ENCODE measurements around the gene ENOPH1. TPM values are rescaled to one million over a fixed set of nuclear protein-coding genes. Genes with fewer than 3 reads are reported as not detected.

The ENOPH1 gene
- total and polyA plus RNA-seq, 7 donors = 15.5 to 31.9 (median 21.8) TPM

- TF ChIP-seq CTCF (IDR thresholded peaks at IDR 0.05) (no peak), POLR2A (IDR thresholded peaks at IDR 0.05) (no peak), EP300 (IDR thresholded peaks at IDR 0.05) (no peak), POLR2AphosphoS5 (IDR thresholded peaks at IDR 0.05) (no peak)
- Histone ChIP-seq H3K4me3 (no peak overlapping the region), H3K9me3 (no peaks in the 10 kb centered on the region), H3K27me3 (no peaks in the 10 kb centered on the region), H3K4me1 (no peaks in the 10 kb centered on the region), H3K36me3 (no peaks in the 10 kb centered on the region), H3K27ac (no peak overlapping the region)
- WGBS, 2 donors = 74 to 86% methylated on average over 14 of the region's 14 CpGs
- intact Hi-C loops (cut with DNase I) = no loop called here
- no peak for DNase-seq
These were observed 54.8 kb downstream of the ENOPH1 start for GRCh38 chr4:82484996-82485783.

GRCh38 chr4:82489076-82489475, 58.7 kb downstream of the ENOPH1 start:
- TF ChIP-seq POLR2A (IDR thresholded peaks at IDR 0.05) = no peak
- TF ChIP-seq CTCF (IDR thresholded peaks at IDR 0.05) = no peak
- no peak for TF ChIP-seq EP300 (IDR thresholded peaks at IDR 0.05)
- no peak for TF ChIP-seq POLR2AphosphoS5 (IDR thresholded peaks at IDR 0.05)
- WGBS, 2 donors = 91 to 97% methylated on average over 1 of the region's 1 CpG
- H3K27ac ChIP-seq = no peak overlapping the region
- no peaks in the 10 kb centered on the region for H3K27me3 ChIP-seq
- H3K4me1 ChIP-seq = no peaks in the 10 kb centered on the region
- DNase-seq = no peak
- intact Hi-C loops (cut with DNase I) = no loop called here
- H3K4me3 ChIP-seq = no peak overlapping the region
- no peaks in the 10 kb centered on the region for H3K9me3 ChIP-seq
- H3K36me3 ChIP-seq = no peaks in the 10 kb centered on the region

GRCh38 chr4:82489987-82490386, 59.6 kb downstream of the ENOPH1 start:
- WGBS, 2 donors = 72 to 76% methylated on average over 8 of the region's 8 CpGs
- intact Hi-C loops (cut with DNase I) = no loop called here
- no peaks in the 10 kb centered on the region for H3K27me3 ChIP-seq

GRCh38 chr4:82491251-82491960, 61.0 kb downstream of the ENOPH1 start:
- no peak overlapping the region for H3K4me3 ChIP-seq
- WGBS, 2 donors = 22 to 69% methylated on average over 10 of the region's 10 CpGs
- no peaks in the 10 kb centered on the region for H3K4me1 ChIP-seq
- no peak for TF ChIP-seq CTCF (IDR thresholded peaks at IDR 0.05)
- H3K36me3 ChIP-seq = no peaks in the 10 kb centered on the region
- no peak for DNase-seq
- no peak overlapping the region for H3K27ac ChIP-seq
- no peaks in the 10 kb centered on the region for H3K9me3 ChIP-seq
- intact Hi-C loops (cut with DNase I) = no loop called here
- H3K27me3 ChIP-seq = no peaks in the 10 kb centered on the region

More at GRCh38 chr4:82489987-82490386, 59.6 kb downstream of the ENOPH1 start:
- no peaks in the 10 kb centered on the region for H3K9me3 ChIP-seq
- TF ChIP-seq POLR2AphosphoS5 (IDR thresholded peaks at IDR 0.05) (no peak), EP300 (IDR thresholded peaks at IDR 0.05) (no peak), POLR2A (IDR thresholded peaks at IDR 0.05) (no peak), CTCF (IDR thresholded peaks at IDR 0.05) (no peak)
- H3K36me3 ChIP-seq = no peaks in the 10 kb centered on the region
- H3K4me3 ChIP-seq = no peak overlapping the region
- no peak for DNase-seq
- no peaks in the 10 kb centered on the region for H3K4me1 ChIP-seq
- no peak overlapping the region for H3K27ac ChIP-seq
